Osteocyte (in vitro differentiated cells): ENCODE measurements around the gene RBM12. TPM values are rescaled to one million over a fixed set of nuclear protein-coding genes. Genes with fewer than 3 reads are reported as not detected.
"Not testable (repeated sequence)": the region's sequence is repeated elsewhere in the genome, so short reads cannot be mapped to it uniquely, and the experiment has no call there.

Experiments
- DNase-seq: peaks from one replicate; pipeline ENCODE4 v3.0.0; 2021; ENCODE audit warnings: mixed read lengths; ENCODE audit not compliant: unreplicated experiment; ENCODE audit errors: extremely low spot score
- H3K27ac Mint-ChIP-seq: one replicate; pipeline ENCODE4 v1.8.0; 2021; ENCODE audit warnings: mild to moderate bottlenecking, mixed read lengths; ENCODE audit not compliant: unreplicated experiment
- H3K27me3 Mint-ChIP-seq: one replicate; pipeline ENCODE4 v1.8.0; 2021; ENCODE audit warnings: mixed read lengths; ENCODE audit not compliant: unreplicated experiment
- H3K36me3 Mint-ChIP-seq: one replicate; pipeline ENCODE4 v1.8.0; 2021; ENCODE audit warnings: mixed read lengths; ENCODE audit not compliant: unreplicated experiment
- H3K4me1 Mint-ChIP-seq: one replicate; pipeline ENCODE4 v1.8.0; 2021; ENCODE audit warnings: mixed read lengths; ENCODE audit not compliant: unreplicated experiment
- H3K4me3 Mint-ChIP-seq: one replicate; pipeline ENCODE4 v1.8.0; 2021; ENCODE audit warnings: mild to moderate bottlenecking, moderate library complexity, mixed read lengths; ENCODE audit not compliant: unreplicated experiment
- H3K9me3 Mint-ChIP-seq: one replicate; pipeline ENCODE4 v1.8.0; 2021; ENCODE audit warnings: mixed read lengths; ENCODE audit not compliant: unreplicated experiment
- CTCF ChIP-seq: fragments of 200-600 bp; sonication (generic); IDR thresholded peaks from 2 replicates; pipeline ENCODE4 v1.5.0; 2021; ENCODE audit warnings: antibody characterized with exemption, mild to moderate bottlenecking, moderate library complexity
- total RNA-seq: library from RNA; stranded (reverse); gene quantifications from 2 replicates; pipeline ENCODE4 v1.2.1, GENCODE V29; 2021

The RBM12 gene
- total RNA-seq, 1 donor from 2014 or later: 97.3 TPM

DNA sequence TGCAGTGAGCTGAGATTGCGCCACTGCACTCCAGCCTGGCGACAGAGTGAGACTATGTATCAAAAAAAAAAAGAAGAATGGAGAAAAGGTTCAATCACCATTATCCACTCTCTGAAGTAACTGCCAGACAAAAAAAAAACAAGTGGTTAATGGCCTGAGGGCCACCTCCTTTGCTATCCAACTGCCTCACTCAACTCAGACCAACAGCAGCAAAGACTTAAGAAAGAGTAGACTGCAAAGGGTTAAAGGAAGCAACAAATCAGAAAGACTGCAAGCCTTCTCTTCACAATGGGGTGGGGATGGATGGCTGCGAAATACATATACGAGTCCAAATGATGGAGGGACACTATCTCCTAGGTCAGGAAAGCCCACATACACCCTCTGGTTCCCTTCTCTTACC, 31.3 kb upstream of the RBM12 start:
- no peak overlapping the region for H3K27ac Mint-ChIP-seq
- no peak for TF ChIP-seq CTCF
- no peaks in the 10 kb centered on the region for H3K27me3 Mint-ChIP-seq
- H3K36me3 Mint-ChIP-seq: peaks cover 9% of the 10 kb centered on the region
- H3K9me3 Mint-ChIP-seq: no peaks in the 10 kb centered on the region
- peak; percentile 11 for DNase-seq
- H3K4me1 Mint-ChIP-seq: peaks cover 28% of the 10 kb centered on the region
- H3K4me3 Mint-ChIP-seq: no peak overlapping the region

- Mint-ChIP-seq H3K27ac (no peak overlapping the region), H3K36me3 (peaks cover 11% of the 10 kb centered on the region), H3K4me3 (no peak overlapping the region), H3K9me3 (no peaks in the 10 kb centered on the region), H3K4me1 (peaks cover 21% of the 10 kb centered on the region), H3K27me3 (no peaks in the 10 kb centered on the region)
- peak; percentile 17 for DNase-seq
- no peak for TF ChIP-seq CTCF
These were observed 30.6 kb upstream of the RBM12 start for GRCh38 chr20:35695245-35695749.

GRCh38 chr20:35690265-35690664, 25.6 kb upstream of the RBM12 start:
- H3K4me1 Mint-ChIP-seq: no peaks in the 10 kb centered on the region
- peak; percentile 11 for DNase-seq
- no peaks in the 10 kb centered on the region for H3K9me3 Mint-ChIP-seq
- H3K4me3 Mint-ChIP-seq: no peak overlapping the region
- no peaks in the 10 kb centered on the region for H3K27me3 Mint-ChIP-seq
- H3K36me3 Mint-ChIP-seq: peaks cover 19% of the 10 kb centered on the region
- no peak overlapping the region for H3K27ac Mint-ChIP-seq
- no peak for TF ChIP-seq CTCF

GRCh38 chr20:35686872-35687271, 22.2 kb upstream of the RBM12 start:
- not testable (repeated sequence) for H3K9me3 Mint-ChIP-seq, H3K27ac Mint-ChIP-seq, H3K4me1 Mint-ChIP-seq, H3K27me3 Mint-ChIP-seq, H3K4me3 Mint-ChIP-seq, DNase-seq
- peaks cover 16% of the 10 kb centered on the region for H3K36me3 Mint-ChIP-seq
- peak; percentile 33 for TF ChIP-seq CTCF

DNA sequence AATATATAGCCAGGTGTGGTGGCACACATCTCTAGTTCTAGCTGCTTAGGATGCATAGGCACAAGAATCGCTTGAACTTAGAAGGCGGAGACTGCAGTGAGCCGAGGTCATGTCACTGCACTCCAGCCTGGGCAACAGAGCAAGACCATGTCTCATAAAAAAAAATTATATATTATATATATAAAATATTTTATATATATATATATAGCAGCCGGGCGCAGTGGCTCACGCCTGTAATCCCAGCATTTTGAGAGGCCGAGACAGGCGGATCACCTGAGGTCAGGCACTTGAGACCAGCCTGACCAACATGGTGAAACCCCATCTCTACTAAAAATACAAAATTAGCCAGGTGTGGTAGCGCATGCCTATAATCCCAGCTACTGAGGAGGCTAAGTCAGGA, 20.7 kb upstream of the RBM12 start:
- H3K27ac Mint-ChIP-seq: not testable (repeated sequence)

DNA sequence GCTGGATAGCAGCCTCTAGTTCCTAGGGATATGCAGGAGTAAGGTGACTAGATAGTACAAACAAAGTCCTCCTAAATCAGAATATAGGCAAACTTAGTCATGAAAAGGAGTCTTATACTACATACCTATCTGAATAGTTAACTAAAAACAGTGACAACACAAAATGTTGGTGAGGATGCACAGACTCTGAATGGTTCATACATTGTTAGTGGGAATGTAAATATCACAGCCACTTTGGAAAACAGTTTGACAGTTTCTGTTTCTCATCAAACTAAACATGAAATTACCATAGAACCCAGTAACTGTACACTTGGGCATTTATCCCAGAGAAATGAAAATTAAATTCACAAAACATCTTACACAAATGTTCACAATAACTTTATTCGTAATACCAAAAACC, 17.3 kb upstream of the RBM12 start:
- no peaks in the 10 kb centered on the region for H3K9me3 Mint-ChIP-seq
- H3K27me3 Mint-ChIP-seq: no peaks in the 10 kb centered on the region
- no peak for DNase-seq
- H3K36me3 Mint-ChIP-seq: peaks cover 11% of the 10 kb centered on the region
- H3K4me3 Mint-ChIP-seq: no peak overlapping the region
- no peak overlapping the region for H3K27ac Mint-ChIP-seq
- no peak for TF ChIP-seq CTCF
- no peaks in the 10 kb centered on the region for H3K4me1 Mint-ChIP-seq

More for the DNA sequence above, 20.7 kb upstream of the RBM12 start:
- DNase-seq: peak; percentile 27
- H3K36me3 Mint-ChIP-seq: peaks cover 21% of the 10 kb centered on the region
- not testable (repeated sequence) for H3K4me1 Mint-ChIP-seq, H3K27me3 Mint-ChIP-seq, H3K9me3 Mint-ChIP-seq, H3K4me3 Mint-ChIP-seq
